Suprapubic skin (tissue), 4 donors: ENCODE data around the gene DNAJC28.

Experiments used
- EP300 ChIP-seq: sonication (generic); formaldehyde crosslinking; IDR thresholded peaks from one replicate; pipeline ENCODE4 v1.6.1; 2017; ENCODE audit warnings: antibody characterized with exemption
- POLR2A ChIP-seq, 2 donors: fragments of 450-650 bp; IDR thresholded peaks; one replicate each; pipeline ENCODE4 v1.6.1; 2017; ENCODE audit warnings: antibody characterized with exemption in 2 of 2, mild to moderate bottlenecking in 2 of 2, moderate library complexity in 2 of 2
- POLR2AphosphoS5 ChIP-seq, 3 donors: sonication (generic); formaldehyde crosslinking; IDR thresholded peaks; one replicate each; pipeline ENCODE4 v1.6.1; 2017; ENCODE audit warnings: antibody characterized with exemption in 3 of 3
- TF ChIP-seq, protein P1 (sequence below), 2 donors: fragments of 200-600 bp in 1 of 2; fragments of 450-650 bp in 1 of 2; sonication (generic) in 1 of 2; IDR thresholded peaks; one replicate each; pipeline ENCODE4 v1.5.1; 2016 to 2019; ENCODE audit warnings: antibody characterized with exemption in 2 of 2, mild to moderate bottlenecking in 1 of 2, moderate library complexity in 1 of 2

DNA sequence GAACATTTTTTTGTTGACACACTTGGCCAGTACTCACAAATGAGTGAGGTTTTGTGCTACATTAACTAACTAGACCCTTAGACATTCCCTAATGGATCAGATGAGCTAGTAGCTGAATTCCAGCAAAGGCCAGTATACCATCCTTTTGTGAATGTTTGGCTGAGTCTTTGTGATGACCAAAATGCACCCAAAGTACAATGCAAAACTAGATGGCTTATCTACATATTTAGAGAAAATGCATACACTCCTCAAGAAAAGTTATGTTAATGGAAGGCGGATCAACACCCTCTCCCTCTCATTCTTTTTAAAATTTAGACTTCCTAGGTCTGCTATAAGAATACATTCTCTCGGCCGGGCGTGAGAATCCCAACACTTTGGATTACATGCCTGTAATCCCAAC, 20.1 kb upstream of the DNAJC28 start:
- TF ChIP-seq POLR2A (IDR thresholded peaks at IDR 0.05) (no peak), POLR2AphosphoS5 (IDR thresholded peaks at IDR 0.05) (no peak), EP300 (no peak)
- TF ChIP-seq, protein P1, sequence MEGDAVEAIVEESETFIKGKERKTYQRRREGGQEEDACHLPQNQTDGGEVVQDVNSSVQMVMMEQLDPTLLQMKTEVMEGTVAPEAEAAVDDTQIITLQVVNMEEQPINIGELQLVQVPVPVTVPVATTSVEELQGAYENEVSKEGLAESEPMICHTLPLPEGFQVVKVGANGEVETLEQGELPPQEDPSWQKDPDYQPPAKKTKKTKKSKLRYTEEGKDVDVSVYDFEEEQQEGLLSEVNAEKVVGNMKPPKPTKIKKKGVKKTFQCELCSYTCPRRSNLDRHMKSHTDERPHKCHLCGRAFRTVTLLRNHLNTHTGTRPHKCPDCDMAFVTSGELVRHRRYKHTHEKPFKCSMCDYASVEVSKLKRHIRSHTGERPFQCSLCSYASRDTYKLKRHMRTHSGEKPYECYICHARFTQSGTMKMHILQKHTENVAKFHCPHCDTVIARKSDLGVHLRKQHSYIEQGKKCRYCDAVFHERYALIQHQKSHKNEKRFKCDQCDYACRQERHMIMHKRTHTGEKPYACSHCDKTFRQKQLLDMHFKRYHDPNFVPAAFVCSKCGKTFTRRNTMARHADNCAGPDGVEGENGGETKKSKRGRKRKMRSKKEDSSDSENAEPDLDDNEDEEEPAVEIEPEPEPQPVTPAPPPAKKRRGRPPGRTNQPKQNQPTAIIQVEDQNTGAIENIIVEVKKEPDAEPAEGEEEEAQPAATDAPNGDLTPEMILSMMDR (IDR thresholded peaks at IDR 0.05), result no peak
